AG20443 (cell line): Measurements from ENCODE around the gene TAS2R19.

ENCODE experiments used
- DNase-seq: peaks from one replicate; pipeline ENCODE4 v3.0.0; 2012; ENCODE audit warnings: low spot score, mixed read lengths

TAS2R19 gene

DNA sequence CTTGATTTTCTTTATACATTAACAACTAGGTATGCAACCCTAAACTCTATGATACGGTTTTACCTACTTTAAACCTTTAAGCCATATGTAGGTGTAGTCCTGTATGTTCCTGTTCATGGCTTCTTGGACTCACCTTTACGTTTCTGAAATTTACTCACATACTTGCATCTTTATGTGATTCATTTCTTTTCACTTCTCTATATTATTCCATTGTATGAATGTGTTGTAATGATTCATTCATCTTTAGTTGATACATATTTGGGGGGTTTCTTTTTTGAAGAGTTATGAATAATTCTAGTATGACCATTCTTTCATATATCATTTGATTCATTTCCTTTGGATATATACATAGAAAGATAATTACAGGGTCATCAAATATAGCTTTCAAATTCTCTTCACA, 33.3 kb downstream of the TAS2R19 start:
- no peak for DNase-seq

DNA sequence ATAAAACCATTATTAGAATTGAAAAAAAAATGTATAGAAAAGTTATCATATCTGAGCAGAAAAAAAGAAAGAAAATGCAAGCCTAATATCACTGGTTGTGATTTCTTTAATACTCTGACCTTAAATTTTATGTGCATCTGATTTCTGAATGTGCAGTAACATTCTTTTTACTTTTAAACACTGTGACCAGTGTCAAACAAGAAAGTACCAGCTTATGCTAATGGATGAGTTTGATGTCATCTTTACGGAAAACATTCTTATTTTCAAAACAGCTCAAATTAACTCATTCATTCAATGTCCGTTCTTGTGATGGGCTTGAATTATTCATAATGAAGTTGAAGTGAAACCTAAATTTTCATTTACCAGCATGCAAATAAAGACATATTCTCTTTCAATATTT, 35.6 kb downstream of the TAS2R19 start, which contains the start of gene TAS2R50:
TSS of gene TAS2R50 (minus strand) at position 101 of the 400 bp plus-strand sequence. CDS start at position 49, 52 bp downstream.
- DNase-seq = no peak

DNA sequence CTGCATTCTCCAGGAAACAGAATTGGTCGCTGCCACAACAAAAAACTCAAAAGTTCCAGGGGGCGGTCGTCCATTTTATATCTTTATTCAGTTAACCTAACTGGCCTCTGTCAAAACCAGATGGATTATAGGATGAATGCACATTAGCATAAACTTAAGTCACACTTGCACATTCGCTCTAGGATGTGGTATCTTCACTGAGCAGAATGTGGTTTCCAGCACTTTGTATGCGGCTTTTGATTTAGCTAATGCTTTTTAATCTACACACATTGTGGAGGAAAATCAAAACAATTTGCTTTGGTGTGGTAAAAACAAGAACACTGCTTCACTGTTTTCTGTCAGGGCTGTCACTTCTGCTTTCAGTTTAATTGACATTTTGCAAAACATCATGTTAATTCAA, 40.2 kb downstream of the TAS2R19 start:
- no peak for DNase-seq

DNA sequence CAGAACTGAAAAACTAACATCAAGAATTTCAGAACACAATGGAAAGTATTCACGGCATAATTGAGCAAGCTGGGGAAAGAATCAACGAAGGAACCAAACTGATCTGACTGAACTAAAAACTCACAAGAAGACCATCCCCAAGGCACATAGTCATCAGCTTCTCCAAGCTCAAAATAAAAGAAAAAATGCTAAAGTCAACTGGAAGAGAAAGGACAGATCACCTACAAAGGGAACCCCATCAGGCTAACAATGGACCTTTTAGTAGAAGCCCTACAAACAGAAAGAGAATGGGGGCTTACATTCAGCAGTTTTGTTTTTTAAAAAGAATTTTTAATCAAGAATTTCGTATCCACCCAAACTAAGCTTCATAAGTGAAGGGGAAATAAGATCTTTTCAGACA, 47.5 kb downstream of the TAS2R19 start:
- no peak for DNase-seq
